Ovary (tissue), 3 donors: ENCODE results near the gene SLC41A1.

Source experiments
- CTCF ChIP-seq, 3 donors: fragments of 450-650 bp in 2 of 3; fragments of 200-600 bp in 1 of 3; IDR thresholded peaks; one replicate each; pipeline versions ENCODE4 v1.5.1 to v1.8.0; 2016 to 2022; ENCODE audit warnings: antibody characterized with exemption in 3 of 3, mild to moderate bottlenecking in 1 of 3
- EP300 ChIP-seq: sonication (generic); formaldehyde crosslinking; IDR thresholded peaks from one replicate; pipeline ENCODE4 v1.6.1; 2017; ENCODE audit warnings: antibody characterized with exemption
- POLR2A ChIP-seq: fragments of 450-650 bp; IDR thresholded peaks from one replicate; pipeline ENCODE4 v1.6.1; 2017; ENCODE audit warnings: antibody characterized with exemption, mild to moderate bottlenecking, moderate library complexity
- donor health status: DM: no; HTN: no; CAD: no.

- TF ChIP-seq CTCF (IDR thresholded peaks at IDR 0.05) (no peak), POLR2A (no peak), EP300 (no peak)
These were observed 48.4 kb downstream of the SLC41A1 start for GRCh38 chr1:205764578-205764977.
